Calu3 (cell line): ENCODE data around the gene MLIP. TPM values are rescaled to one million over a fixed set of nuclear protein-coding genes. Genes with fewer than 3 reads are reported as not detected.

Experiments used
- BruUV-seq: library from RNA; stranded (reverse); fragments of 400-500 nt; replicated peaks from 2 replicates; lab custom pipeline; 2021; lab: Mats Ljungman, UMichigan
- CTCF ChIA-PET: fragments of 300-600 bp; sonication (Branson Sonifier 250); formaldehyde crosslinking; loops from one replicate; lab custom pipeline; 2022; ENCODE audit warnings: antibody characterized with exemption; lab: Charles Lee
- DNase-seq: peaks from one replicate; pipeline ENCODE4 v3.0.0; 2022
- H3K27ac Mint-ChIP-seq: one replicate; pipeline ENCODE4 v1.8.0; 2022; ENCODE audit warnings: mixed read lengths; ENCODE audit not compliant: unreplicated experiment
- H3K27me3 Mint-ChIP-seq: one replicate; pipeline ENCODE4 v1.8.0; 2022; ENCODE audit warnings: mixed read lengths; ENCODE audit not compliant: unreplicated experiment
- H3K36me3 Mint-ChIP-seq: one replicate; pipeline ENCODE4 v1.8.0; 2022; ENCODE audit warnings: mild to moderate bottlenecking, moderate library complexity, mixed read lengths; ENCODE audit not compliant: insufficient read depth, unreplicated experiment
- H3K4me1 Mint-ChIP-seq: one replicate; pipeline ENCODE4 v1.8.0; 2022; ENCODE audit warnings: mild to moderate bottlenecking, low read depth, mixed read lengths; ENCODE audit not compliant: unreplicated experiment
- H3K4me3 Mint-ChIP-seq: one replicate; pipeline ENCODE4 v1.8.0; 2022; ENCODE audit warnings: mild to moderate bottlenecking, low read depth, moderate library complexity, mixed read lengths; ENCODE audit not compliant: unreplicated experiment
- H3K9me3 Mint-ChIP-seq: one replicate; pipeline ENCODE4 v1.8.0; 2022; ENCODE audit warnings: low read depth, mixed read lengths; ENCODE audit not compliant: unreplicated experiment
- intact Hi-C: fragments of 100-400 bp; cut with micrococcal nuclease; formaldehyde crosslinking; loops from one replicate; pipeline ENCODE4 v1.10.0; 2022; ENCODE audit not compliant: unreplicated experiment
- total RNA-seq: library from RNA; stranded (reverse); gene quantifications from 2 replicates; pipeline ENCODE4 v1.2.3, GENCODE V29; 2022
- TF ChIP-seq, protein P1 (sequence below): fragments of 200-600 bp; IDR thresholded peaks from one replicate; pipeline ENCODE4 v1.8.0; 2022; ENCODE audit warnings: antibody characterized with exemption; ENCODE audit not compliant: unreplicated experiment

Gene MLIP
- total RNA-seq, 1 experiment from 2014 or later: 1.4 TPM

DNA sequence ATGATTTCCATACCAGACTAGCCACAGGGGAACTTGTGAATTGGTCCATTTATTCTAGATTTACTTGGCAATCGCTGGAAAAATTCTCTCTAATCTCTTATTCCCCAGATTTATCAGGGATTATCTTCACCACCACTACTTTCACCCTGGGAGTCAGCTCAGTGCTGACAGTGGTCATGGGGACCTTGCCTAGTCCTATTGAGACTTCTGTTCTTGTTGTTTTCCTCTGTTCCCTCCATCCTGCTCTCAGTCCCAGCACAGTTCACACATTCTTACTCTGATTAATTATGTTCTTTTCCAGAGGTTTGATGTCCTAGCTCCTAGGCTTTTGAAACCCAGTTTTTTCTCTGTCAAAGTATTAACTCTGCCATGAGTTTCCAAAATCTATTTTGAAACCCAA, 103.0 kb downstream of the MLIP start:
- no peaks in the 10 kb centered on the region for H3K4me1 Mint-ChIP-seq
- no peaks in the 10 kb centered on the region for H3K36me3 Mint-ChIP-seq

DNA sequence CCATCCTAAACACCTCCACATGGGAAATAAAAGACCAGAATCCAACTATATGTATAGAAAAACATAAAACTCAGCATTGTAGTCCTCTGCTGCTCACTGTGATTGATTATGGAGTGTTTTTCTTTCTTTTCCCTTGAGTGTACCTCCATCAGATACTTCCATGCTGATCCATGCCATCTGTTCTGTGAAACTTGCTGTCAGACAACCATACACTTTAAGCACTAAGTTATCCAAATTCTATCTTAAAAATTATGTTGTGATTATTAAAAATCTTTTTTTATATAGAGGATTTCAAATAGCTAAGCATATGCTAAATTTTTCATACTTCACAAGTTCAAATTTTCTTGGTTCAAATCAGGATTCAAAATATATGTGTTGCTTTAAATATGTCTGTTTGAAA, 105.1 kb downstream of the MLIP start:
- CTCF ChIA-PET: no interaction called here
- no peaks in the 10 kb centered on the region for H3K27me3 Mint-ChIP-seq
- no peaks in the 10 kb centered on the region for H3K36me3 Mint-ChIP-seq
- no peaks in the 10 kb centered on the region for H3K9me3 Mint-ChIP-seq
- BruUV-seq: no TSS peak
- intact Hi-C loops: no loop called here
- H3K4me3 Mint-ChIP-seq: no peak overlapping the region
- DNase-seq: no peak
- no peaks in the 10 kb centered on the region for H3K4me1 Mint-ChIP-seq
- TF ChIP-seq, protein P1, sequence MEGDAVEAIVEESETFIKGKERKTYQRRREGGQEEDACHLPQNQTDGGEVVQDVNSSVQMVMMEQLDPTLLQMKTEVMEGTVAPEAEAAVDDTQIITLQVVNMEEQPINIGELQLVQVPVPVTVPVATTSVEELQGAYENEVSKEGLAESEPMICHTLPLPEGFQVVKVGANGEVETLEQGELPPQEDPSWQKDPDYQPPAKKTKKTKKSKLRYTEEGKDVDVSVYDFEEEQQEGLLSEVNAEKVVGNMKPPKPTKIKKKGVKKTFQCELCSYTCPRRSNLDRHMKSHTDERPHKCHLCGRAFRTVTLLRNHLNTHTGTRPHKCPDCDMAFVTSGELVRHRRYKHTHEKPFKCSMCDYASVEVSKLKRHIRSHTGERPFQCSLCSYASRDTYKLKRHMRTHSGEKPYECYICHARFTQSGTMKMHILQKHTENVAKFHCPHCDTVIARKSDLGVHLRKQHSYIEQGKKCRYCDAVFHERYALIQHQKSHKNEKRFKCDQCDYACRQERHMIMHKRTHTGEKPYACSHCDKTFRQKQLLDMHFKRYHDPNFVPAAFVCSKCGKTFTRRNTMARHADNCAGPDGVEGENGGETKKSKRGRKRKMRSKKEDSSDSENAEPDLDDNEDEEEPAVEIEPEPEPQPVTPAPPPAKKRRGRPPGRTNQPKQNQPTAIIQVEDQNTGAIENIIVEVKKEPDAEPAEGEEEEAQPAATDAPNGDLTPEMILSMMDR: no peak
- H3K27ac Mint-ChIP-seq: no peak overlapping the region

More for the DNA sequence above, 103.0 kb downstream of the MLIP start:
- TF ChIP-seq, protein P1: no peak
- Mint-ChIP-seq H3K27me3 (no peaks in the 10 kb centered on the region), H3K9me3 (no peaks in the 10 kb centered on the region), H3K27ac (no peak overlapping the region), H3K4me3 (no peak overlapping the region)
- CTCF ChIA-PET: no interaction called here
- BruUV-seq: no TSS peak
- intact Hi-C loops: no loop called here
- no peak for DNase-seq

DNA sequence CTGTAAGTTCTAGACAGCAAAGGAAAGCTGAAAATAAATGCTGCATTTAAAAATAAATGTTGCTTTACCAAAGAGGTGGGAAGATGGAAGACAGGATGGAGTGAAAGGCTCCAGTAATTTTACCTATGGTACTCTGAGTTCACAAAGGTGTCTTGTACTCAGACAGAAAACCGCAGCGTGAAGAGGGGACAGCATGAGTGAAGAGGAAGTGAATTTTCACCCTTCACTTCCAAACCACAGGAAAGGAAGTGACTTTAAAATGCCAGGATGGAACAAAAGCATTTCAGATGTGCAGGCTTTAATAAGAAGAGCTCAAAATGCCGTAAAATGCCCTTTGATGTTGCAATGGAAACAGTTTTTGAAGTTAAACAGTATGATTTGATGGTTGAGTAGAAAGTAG, 105.8 kb downstream of the MLIP start:
- no peak overlapping the region for H3K4me3 Mint-ChIP-seq
- TF ChIP-seq, protein P1: no peak
- no TSS peak for BruUV-seq
- CTCF ChIA-PET: no interaction called here
- H3K27me3 Mint-ChIP-seq: no peaks in the 10 kb centered on the region
- H3K27ac Mint-ChIP-seq: no peak overlapping the region
- no peaks in the 10 kb centered on the region for H3K9me3 Mint-ChIP-seq
- DNase-seq: no peak
- intact Hi-C loops: no loop called here
- no peaks in the 10 kb centered on the region for H3K36me3 Mint-ChIP-seq
- H3K4me1 Mint-ChIP-seq: no peaks in the 10 kb centered on the region

DNA sequence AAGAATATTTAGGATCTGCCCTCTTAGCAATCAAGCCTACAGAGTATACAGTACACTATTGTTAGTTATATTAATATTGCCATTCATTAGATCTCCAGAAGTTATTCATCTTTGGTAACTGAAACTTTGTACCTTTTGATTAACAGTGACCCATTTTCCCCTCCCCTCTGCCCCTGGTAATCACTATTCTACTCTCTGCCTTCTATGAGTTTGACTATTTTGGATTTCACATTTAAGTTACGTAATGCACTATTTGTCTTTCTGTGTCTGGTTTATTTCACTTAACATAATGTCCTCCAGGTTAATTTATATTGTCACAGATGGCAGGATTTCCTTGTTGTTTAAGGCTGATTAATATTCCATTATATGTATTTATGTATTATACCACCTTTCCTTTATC, 111.0 kb downstream of the MLIP start:
- BruUV-seq: no TSS peak
- H3K27me3 Mint-ChIP-seq: no peaks in the 10 kb centered on the region
- CTCF ChIA-PET: no interaction called here
- no peaks in the 10 kb centered on the region for H3K9me3 Mint-ChIP-seq
- H3K4me1 Mint-ChIP-seq: no peaks in the 10 kb centered on the region
- no peaks in the 10 kb centered on the region for H3K36me3 Mint-ChIP-seq
- intact Hi-C loops: no loop called here
- DNase-seq: no peak
- no peak overlapping the region for H3K4me3 Mint-ChIP-seq
- TF ChIP-seq, protein P1: no peak
- H3K27ac Mint-ChIP-seq: no peak overlapping the region

DNA sequence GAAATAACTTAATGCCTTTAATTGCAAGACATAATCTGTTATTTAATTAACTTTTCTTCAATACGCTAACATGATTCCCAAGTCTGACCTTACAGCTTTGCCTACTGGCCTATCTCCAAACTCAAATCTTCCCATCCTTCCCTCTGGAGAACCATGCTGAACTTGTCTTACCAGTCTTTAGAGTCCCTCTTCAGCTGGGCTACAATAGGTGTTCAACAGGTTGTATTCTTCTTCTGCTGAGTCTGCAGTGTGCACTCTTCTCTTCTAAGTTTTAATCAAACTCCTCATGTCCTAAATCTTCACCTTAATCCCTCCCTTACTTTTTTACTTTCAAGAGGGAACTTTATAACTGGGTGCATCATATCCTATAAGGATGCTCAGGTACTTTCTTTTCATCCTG, 121.5 kb downstream of the MLIP start:
- CTCF ChIA-PET: no interaction called here
- TF ChIP-seq, protein P1: no peak
- peaks cover 19% of the 10 kb centered on the region for H3K4me1 Mint-ChIP-seq
- no TSS peak for BruUV-seq
- no peak overlapping the region for H3K27ac Mint-ChIP-seq
- no peaks in the 10 kb centered on the region for H3K27me3 Mint-ChIP-seq
- H3K4me3 Mint-ChIP-seq: no peak overlapping the region
- peaks cover 2% of the 10 kb centered on the region for H3K9me3 Mint-ChIP-seq
- DNase-seq: no peak
- intact Hi-C loops: no loop called here
- no peaks in the 10 kb centered on the region for H3K36me3 Mint-ChIP-seq
